Activated T-cell treated with anti-CD3 and anti-CD28 coated beads, Interleukin-2, amount 50 U/mL, for 1 hour (primary cell): ENCODE results near the gene CD226.
"Not testable (repeated sequence)": the region's sequence is repeated elsewhere in the genome, so short reads cannot be mapped to it uniquely, and the experiment has no call there.

Experiments used
- DNase-seq: peaks from one replicate; pipeline ENCODE4 v3.0.0-alpha.2; 2020

The CD226 gene

DNA sequence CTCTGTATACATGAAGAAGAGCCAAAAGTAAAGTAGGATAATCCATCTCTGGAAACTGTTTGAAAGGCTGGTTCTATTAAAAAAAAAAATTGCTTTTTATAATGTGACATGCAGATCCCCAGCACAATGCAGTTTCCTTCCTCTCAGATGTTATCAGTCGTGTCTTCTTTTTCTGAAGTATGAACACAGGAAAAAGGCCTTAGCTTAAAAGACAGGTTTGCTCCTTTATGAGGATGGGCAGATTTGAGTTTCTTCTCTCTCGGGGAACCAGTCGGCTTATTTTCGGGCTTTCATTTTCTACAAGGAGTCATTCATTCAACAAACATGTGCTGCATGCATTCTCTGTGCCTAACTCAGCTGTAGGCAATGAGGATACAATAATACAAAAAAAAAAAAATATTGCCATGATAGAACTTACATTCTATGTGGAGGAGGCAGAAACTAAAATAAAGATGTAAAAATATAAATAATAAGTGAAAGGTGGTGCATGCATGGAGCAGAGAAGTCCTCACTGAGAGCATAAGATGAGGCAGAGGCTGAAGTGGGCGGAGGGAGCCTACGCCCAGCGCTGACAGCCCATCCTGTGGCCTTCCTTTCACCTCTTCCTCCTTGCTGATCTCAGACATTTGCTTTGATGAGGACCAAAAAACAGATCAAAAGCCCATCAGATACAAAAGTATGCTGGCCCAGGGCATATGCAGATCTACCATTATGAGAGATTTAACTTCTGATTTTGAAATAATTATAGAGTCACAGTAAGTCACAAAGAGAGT, at the start of gene CD226:
Gene CD226 (minus strand): TSS at position 513 of the 773 bp plus-strand sequence. CDS start 467 bp downstream, at position 46.
- no peak for DNase-seq

GRCh38 chr18:69996951-69997798, 49.5 kb upstream of the CD226 start:
- DNase-seq, result no peak

- no peak for DNase-seq
Measured at GRCh38 chr18:69996417-69996816, 48.7 kb upstream of the CD226 start.

- no peak for DNase-seq
Measured at GRCh38 chr18:69995774-69996173, 48.1 kb upstream of the CD226 start.

DNA sequence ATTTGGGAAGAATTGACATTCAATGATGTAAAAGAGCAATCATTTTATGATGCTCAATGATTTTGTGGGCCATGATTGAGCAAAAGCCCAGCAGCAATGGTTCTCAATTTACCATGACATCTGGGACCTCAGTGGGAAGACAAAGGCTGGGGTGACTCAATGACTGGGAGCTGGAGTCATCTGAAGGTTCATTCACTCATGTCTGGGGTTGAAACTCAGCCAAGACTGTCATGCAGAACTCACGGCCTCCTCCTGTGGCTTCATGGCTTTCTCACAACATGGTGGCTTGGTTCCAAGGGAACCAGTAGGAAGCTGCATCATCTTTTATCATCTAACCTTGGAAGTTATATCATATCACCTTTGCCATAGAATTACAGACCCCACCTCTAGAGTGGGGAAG, 45.1 kb upstream of the CD226 start:
- DNase-seq, result no peak

DNA sequence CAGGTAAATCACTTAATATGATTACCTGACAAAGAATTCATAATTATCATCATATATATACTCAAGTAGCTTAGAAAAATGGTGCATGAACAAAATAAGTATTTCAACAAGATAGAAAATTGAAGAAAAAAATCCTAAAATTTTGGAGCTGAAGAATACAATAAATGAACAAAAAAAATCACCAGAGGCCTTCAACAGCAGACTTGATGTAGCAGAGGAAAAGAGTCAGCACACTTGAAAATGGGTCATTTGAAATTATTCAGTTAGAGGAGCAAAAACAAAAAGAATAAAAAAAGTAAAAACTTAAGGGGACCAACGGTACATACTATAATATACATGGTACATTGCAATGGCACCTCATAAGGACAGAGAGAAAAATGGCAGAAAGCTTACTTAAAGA, 40.2 kb upstream of the CD226 start:
- no peak for DNase-seq

DNA sequence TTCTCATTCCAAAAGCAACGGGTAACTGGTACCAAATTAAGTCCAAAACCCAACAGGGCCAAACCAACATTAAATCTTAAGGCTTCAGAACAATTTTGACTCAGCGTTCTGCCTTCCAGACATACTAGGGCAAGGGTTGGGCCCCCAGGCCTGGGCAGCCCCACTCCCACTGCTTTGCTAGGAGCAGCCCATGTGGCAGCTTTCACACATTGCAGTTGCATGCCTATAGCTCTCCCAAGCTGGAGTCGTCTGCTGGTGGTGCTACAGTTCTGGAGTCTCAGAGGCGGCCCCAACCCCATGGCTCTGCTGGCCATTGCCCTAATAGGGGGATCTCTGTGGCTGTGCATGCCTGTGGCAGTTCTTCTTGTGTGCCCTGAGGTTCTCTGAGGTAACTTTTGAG, 37.6 kb upstream of the CD226 start:
- DNase-seq, result no peak

- no peak for DNase-seq
Measured at GRCh38 chr18:69982417-69982816, 34.7 kb upstream of the CD226 start.

DNA sequence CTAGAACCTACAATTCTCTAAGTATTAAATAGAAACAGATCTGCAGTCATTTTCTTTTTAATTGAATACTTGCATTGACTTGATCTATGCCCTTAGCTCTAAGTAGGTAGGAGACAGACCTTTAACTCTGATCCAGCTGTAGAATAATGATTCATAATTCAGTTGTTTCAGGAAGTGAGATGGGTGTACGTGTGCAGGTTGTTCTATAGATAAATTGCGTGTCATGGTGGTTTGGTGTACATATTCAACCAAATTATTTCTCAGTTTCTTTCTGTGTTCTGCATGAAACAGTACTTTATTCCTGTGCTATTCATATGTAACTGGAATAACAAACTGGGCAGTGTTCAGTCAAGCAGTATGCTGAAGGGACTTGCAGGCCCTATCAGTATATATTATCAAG, 34.3 kb upstream of the CD226 start:
- no peak for DNase-seq

- no peak for DNase-seq
Measured at GRCh38 chr18:69980982-69981804, 33.5 kb upstream of the CD226 start.

DNA sequence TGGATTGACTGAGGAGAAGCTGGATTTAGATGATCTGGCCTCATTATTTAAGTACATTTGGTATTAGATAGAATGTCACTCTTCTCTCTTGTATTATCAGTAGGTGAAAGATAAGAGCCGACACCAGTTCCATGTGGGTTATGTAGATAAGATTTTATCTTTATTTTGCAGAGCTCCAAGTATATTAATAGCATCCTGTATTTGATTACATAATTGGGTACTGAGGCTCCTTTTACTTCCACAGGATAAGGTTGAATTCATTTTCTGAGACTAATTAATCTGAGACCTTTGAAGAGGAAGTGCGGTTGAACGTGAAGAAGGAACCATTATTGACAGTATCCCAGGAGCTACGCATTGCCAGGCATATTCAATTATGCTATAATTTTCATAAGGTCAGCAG, 32.8 kb upstream of the CD226 start:
- no peak for DNase-seq

- DNase-seq, result no peak
Measured at GRCh38 chr18:69978732-69979715, 31.4 kb upstream of the CD226 start.

- DNase-seq, result not testable (repeated sequence)
Measured at GRCh38 chr18:69975294-69975693, 27.6 kb upstream of the CD226 start.

DNA sequence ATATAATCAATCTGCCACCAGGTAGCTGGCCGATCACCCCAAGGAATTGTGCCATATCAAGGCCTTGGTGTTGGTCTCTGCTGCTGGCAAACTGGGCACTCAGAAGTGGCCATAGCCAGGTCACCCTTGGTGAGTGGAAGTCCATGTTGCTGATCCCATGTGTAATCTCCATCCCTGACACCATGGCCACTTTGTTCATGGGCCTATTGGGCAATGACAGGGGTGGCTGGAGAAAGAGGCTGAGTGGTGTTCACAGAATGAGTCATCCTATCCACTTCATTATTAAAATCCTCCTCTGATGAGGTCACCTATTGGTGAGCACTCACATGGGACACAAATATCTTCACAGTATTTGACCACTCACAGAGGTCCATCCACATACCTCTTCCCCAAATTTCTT, 26.7 kb upstream of the CD226 start:
- no peak for DNase-seq

DNA sequence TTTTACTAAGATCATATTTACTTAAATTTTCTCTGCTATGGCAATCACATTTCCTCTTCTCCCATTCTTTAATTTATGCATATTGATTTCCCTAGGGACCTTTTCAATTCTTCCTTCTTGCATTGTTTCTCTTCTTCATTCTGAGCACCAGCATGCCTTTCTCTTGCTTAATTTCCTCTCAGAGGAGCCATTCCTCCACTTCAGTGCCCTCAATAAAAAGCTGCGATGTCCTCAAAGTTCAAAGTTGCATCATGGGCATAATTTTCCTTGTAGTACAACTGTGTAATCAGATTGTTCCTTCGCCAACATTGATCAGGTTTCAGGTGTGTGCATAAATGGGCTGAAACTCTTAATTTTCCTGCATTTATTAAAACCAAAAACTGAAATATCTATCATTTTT, 21.8 kb upstream of the CD226 start:
- no peak for DNase-seq

DNA sequence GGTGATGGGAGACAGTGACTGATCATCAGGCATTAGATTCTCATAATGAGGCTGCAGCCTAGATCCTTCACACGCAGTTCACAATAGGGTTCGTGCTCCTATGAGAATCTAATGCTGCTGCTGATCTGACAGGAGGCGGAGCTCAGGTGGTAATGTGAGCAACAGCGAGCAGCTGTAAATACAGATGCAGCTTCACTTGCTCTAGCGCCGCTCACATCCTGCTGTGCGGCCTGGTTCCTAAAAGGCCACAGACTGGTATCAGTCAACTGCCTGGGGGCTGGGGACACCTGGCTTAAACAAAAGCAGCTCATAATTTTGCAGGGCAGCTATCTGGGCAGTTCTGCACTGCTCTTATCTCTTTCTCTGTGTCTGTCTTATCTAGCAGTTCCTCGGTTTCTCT, 20.4 kb upstream of the CD226 start:
- peak; percentile 37 for DNase-seq

- DNase-seq, result no peak
Measured at GRCh38 chr18:69963196-69963595, 15.5 kb upstream of the CD226 start.

DNA sequence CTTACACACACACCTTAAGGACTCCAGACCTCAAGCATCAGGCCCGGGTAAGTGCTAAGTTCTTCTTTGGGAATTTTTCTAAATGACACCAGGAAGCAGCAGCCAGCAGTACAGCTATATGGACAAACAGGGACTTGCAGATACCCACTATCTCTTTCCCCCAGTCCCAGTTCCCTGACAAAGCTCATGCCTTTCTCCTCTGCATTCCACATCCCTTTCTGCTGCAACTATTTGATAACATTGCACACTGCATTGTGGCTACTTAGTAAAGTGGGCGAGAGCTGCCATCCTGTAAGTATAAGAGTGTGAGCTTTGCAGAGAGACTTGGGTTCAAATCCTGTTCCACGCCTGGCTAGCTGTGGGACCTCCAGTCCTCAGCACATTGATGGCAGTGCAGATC, 14.0 kb upstream of the CD226 start:
- no peak for DNase-seq

DNA sequence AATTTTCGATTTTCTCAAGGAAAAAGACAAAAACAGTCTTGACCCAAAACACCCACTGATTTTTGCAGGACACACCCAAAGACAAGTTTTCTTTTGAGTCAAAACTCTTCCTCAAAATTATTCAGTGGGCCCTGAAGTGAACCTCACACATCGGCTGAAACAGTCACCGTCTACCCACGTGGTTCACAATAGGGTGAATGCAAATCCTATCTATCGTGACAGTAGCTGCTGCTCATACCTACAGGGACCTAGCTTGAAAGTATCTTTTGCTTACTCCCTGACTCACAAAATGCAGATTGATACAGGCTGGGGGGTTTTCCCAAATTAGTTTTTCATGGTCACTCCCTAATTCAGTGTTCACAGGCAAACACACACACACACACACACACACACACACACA, 10.7 kb upstream of the CD226 start:
- no peak for DNase-seq

- no peak for DNase-seq
Measured at GRCh38 chr18:69957747-69958146, 10.1 kb upstream of the CD226 start.

DNA sequence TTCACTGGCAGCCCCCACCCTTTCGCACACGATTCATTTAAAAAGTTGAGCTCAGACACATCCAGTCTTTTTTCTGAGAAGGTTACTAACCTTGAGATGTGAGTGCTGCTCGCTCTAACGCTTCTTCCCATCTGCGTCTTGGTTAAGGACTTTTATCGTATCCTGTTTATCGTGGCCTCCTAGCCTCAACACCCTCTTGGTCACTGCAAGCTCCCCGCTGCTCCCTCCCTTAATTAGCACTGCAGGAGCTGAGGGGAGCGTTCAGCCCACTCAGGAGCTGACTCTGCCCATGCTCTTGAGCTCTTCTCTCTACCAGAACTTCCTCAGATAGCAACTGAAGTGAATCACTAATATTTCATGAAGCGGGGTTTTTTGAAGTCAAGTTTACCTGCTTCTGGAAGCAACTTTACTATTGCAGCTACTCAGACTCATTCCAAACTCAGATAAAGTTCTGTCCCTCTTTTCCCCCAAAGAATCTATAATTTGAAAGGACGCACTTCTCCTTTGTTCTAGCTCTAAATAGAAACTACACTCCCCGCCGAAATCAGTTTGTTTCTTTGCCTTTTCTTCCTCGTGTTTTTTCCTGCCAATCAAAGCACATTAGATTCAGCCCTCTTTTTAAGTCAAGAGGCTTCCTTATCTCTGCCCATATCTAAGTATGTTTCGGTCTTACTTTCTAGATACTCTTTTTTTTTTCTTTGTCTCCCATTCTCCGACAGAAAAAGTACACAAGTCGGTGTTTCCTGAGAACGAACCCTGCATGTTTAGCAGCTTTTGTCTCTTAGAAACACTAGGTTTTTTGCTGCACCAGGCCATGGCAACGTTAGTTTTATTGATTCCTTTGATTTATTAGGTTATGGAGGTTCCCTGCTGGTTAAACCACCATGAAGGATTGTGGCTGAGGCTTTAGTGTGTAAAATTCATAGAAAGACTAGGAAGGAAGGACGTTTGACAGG, 9.3 kb upstream of the CD226 start:
- DNase-seq, result peak; percentile 53
